ENCODE results near the gene HBG1.

GRCh38 chr11:5281596-5281995, 31.9 kb upstream of the HBG1 start:
- TF ChIP-seq CTCF (IDR thresholded peaks at IDR 0.05; ENCODE audit: low read length), result no peak
- TF ChIP-seq EZH2 (optimal IDR thresholded peaks at IDR 0.05; ENCODE audit: low read depth, low read length), result no peak
